ENCODE data around the gene NAPB. TPM values are rescaled to one million over a fixed set of nuclear protein-coding genes. Genes with fewer than 3 reads are reported as not detected.
"Not testable (repeated sequence)": the region's sequence is repeated elsewhere in the genome, so short reads cannot be mapped to it uniquely, and the experiment has no call there.

Gene NAPB
- 8.1 TPM for polyA plus RNA-seq (ENCODE audit: insufficient read length)

DNA sequence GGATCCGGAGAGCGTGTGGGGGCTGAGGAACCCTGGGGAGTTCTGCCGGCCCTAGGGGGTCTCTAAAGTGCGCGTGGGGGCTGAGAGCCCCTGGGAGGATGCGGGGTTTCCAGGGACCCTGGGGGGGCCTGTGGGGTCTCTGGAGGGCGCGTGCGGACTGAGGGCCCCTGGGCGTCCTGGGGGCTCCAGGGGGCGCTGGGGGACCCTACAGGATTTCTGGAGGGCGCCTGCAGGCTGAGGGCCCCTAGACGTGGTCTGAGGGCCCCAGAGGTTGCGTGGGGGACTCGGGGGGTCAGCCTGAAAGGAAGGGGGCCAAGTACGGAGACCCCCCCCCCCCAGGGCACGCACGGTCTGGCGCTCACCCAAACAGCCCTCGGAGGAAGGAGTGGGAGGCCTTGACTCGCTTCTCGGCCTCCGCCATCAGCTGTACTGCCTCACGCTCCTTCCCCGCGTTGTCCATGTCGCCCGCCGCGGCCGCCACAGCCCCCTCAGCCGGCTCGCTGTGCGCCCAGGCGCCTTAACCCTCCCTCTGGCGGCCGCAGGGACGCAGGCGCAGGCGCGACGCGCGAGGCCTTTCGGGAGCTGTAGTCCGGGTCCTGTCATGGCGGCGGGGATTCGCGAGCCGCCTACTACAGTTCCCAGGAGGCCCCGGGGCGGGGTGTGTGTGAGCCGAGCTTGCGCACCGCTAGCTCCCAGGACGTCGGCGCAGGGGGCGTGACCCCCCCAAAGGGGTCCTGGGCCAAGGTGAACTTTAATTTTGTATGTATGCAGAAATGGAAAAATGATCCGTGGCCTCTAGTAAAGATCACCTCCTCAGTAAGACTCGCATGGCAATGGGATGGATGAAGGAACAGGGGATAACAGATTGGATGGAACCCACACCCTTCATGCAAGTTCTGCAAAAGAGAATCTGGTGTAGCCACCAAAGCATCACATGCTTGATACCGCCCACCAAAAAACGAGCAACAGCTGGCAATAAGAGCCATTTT lies at the start of gene NAPB:
NAPB (minus strand) TSS at position 546 of the 989 bp plus-strand sequence; CDS start at position 460, 86 bp downstream.
- peak; percentile 94 for DNase-seq

DNA sequence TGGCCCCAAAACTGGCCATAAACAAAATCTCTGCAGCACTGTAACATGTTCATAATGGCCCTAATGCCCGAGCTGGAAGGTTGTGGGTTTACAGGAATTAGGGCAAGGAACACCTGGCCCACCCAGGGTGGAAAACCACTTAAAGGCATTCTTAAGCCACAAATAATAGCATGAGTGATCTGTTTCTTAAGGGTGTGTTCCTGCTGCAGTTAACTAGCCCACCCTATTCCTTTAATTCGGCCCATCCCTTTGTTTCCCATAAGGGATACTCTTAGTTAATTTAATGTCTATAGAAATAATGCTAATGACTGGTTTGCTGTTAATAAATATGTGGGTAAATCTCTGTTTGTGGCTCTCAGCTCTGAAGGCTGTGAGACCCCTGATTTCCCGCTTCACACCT lies 45.7 kb upstream of the NAPB start:
- not testable (repeated sequence) for DNase-seq

DNA sequence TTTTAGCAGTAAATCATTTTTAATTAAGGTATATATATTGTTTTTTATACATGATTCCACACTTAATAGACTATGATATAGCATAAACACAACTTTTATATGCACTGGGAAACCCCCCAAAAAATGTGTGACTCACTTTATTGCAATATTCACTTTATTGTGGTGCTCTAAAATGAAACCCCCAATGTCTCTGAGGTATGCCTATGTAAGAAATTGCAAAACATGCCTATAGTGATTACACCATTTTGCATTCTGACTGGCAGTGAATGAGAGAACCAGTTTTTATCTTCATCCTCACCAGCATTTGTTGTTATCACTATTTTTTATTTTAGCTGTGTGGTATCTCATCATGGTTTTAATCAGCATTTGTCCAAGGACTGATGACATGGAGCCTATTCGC lies 39.9 kb upstream of the NAPB start:
- no peak for DNase-seq

DNA sequence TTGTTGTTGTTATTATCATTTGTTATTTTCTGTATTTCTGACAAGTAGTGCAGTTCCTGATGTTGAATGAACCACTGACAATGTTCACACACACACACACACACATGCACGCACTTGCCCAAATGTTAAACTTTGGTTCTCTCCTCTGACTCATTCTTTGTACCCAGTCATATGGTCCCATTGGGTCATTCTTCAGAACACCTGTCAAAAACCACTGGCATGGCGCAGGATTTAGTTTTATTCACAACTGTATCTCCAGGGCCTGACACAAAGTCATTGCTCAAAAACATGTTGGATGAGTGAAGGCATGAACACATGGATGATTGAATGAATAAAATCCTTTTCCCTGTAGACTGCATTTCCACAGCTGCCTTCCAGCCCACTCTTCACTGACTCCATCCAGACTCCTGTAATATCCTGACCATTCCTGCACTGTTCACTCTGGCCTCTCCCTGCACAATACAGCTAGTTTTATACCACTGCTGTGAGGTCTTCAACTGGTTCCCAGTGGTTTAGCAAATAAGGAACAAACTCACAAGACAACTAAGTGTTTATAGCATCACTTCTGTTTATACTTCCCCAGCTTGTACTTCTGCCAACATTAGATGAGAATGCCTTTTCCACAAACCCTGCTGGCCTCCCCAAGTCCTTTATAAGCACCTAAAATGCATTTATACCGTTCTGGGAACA lies 38.3 kb upstream of the NAPB start:
- peak; percentile 26 for DNase-seq

DNA sequence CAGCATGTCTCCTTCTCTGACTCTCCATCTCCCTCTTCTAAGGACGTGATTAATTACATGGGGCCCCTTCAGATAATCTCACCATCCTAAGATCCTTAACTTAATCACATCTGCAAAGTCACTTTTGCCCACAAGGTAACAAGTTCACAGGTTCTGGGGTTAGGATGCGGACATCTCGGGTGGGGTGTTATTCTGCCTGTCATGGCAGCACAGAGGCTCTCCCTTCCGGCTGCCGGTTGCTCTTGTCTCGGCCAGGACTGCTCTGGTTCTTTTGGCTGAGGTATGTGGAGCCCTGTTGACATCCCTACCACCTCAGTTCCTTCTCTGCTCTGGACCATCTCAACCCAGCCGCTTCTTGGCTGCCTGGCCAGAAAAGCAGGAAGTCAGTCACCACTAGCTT lies 35.6 kb upstream of the NAPB start:
- no peak for DNase-seq

DNA sequence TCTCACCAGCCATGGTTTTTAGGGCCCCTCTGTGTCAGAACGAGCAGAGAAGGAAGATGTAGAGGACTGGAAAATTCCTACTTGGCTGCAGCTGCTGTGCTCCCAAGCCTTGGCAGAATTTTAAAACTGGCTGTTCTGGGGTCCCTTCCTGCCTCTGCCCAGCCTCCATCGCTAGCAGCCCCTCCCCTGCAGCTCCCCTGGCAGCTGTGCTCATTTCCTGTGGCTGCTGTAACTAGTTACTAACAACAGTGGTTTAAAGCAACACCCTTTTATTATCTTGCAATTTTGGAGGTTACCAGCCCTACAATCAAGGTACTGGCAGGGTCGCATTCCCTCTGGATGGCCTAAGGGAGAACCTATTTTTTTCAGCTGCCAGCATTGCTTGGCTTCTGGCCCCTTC lies 35.1 kb upstream of the NAPB start:
- no peak for DNase-seq

DNA sequence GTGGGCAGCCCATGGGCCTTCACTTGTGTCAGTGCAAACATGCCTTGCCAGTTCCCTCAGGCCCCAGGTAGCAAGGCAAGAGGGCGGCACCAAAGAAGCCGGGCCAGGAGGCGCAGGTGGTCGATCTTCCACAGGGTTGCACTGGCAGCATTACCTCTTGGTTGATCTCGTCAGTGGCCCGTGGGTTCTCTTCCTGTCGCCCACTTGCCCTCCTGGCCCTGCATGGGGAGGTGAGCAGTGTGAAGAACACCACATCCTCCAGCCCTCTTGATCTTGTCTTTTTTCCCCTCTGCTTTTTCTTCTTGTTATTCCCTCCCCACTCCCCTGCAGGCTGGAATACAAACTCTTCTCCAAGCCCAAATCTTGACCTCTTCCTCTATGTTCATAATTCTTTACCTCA lies 34.4 kb upstream of the NAPB start:
- DNase-seq, result no peak

DNA sequence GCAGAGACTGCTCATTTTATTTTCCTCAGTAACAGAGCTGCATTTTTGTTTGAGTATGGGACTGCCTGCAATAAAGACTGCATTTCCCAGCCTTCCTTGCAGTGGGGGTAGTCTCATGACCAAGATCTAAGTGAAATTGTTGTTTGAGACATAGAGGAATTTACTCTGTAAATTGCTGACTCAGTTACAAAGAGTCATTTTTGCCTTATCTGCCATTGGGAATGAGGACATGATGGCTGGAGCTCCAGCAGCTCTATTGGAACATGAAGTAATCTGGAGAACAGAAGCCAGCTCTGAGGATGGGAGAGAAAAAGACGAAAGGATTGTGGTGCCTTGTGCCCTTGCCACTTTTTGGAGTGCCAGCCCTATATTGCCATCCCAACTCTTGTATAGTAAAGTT lies 33.5 kb upstream of the NAPB start:
- no peak for DNase-seq

DNA sequence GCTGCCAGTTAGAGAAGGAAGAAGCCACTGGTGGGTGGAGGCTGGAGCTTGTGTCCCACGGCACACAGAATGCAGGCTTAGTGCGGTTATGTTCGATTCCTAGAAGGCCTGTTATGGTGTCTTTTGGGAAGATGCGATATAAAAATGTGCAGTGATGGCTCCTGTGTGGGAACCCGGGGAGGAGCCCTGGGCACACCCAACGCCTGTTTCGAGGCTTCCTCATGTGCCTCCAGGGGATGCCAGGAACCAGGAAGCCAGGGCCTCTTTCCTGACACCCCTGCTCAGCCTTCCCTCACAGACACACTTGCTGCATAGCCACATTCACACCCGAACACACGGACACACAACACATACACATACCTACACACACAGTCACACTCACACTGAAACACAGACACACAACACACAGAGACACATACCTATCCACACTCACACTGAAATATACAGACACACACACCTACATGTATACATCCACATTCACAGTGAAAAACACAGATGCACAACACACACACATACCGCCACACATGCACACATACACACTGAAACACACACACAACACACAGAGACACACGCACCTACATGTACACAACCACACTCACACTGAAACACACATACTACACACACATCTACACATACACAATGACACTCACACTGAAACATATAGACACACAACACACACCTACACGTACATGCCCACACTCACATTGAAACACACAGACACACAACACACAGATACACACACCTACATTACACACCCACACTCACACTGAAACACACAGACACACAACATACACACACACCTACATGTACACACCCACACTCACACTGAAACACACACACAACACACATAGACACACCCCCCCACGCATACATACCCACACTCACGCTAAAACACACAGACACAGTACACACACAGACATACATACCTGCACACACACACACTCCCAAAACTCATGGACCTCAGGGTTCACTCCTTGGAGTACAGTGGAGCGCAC lies 32.6 kb upstream of the NAPB start:
- DNase-seq, result no peak

DNA sequence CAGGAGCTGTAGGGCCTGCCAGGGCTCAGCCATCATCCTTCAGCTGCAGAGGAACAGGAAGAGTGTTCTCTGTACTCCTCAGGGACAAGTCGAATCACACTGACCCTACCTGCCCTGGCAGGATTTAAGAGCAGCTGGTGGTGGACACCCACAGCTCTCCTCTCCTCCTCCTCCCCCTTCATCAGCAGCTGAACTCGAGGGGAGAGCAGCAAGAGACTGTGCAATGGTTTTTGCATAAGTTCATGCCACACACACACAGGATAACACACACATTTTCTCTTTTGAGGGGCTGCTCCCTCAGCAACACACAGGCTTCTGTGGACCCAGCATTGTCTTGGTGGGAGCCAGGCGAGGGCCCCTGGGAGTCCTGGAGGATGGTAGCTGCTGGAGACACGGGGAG lies 31.5 kb upstream of the NAPB start, which contains the start of gene CST11:
CST11 (minus strand) TSS at position 101 of the 400 bp plus-strand sequence; CDS start at position 36, 65 bp downstream.
- no peak for DNase-seq

DNA sequence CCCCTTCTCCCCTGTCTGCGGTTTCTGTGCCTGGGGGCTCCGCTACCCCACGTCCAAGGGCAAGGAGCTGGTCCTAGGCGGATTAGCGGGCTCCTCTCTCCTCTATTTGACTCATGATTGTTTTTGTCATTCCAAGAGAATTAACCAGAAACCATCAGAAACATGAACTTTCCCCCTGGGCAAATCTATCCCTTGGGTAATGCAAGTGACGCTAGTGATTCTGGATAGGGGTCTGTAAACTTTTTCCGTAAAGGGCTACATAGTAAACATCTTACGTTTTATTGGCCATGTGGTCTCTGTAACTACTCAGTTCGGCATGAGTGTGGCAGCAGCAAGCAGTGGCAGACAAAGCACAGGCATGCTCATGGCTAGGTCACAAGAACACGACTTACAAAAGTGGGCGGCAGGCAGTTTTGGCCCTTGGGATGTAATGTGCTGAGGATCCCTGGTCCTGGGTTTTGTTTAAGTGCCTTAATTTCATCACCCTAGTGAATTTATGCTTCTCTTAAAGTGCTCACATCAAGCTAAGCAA lies 30.7 kb upstream of the NAPB start:
- no peak for DNase-seq

DNA sequence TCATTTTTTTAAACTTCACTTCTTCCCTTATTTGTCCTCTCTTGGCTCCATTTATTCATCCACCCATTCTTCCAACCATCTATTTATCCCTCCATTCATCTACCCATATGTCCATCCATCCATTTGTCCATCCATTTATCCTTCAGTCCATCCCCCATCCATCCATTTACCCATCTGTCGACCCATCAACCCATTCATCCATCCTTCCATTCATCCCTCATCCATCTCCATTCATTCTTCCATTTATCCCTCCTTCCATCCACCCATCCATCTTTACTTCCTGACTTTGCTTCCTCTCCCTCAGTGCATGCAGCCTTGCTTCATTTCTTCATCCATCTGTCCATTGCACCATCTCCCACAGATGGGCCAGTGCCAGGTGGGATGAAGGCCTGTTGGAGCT lies 29.6 kb upstream of the NAPB start:
- no peak for DNase-seq

DNA sequence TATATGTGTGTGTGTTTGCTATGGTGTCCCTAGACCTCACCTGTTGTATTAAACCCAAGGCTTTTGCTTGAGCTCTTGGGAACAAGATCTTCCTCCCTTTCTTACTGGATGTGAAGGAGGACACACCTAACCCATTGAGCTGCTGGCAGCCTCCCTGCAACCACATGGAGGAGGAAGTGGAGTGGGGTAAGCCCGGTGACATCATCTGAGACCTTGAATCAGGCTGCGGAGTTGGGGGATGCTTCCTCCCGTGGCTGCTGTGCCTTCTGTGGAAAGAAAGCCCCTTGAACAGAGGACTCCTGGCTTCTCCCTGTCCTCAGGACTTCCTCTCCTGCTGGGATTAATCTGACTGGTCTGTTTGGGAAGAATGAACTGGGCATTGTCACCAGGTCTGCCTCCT lies 28.1 kb upstream of the NAPB start:
- no peak for DNase-seq

DNA sequence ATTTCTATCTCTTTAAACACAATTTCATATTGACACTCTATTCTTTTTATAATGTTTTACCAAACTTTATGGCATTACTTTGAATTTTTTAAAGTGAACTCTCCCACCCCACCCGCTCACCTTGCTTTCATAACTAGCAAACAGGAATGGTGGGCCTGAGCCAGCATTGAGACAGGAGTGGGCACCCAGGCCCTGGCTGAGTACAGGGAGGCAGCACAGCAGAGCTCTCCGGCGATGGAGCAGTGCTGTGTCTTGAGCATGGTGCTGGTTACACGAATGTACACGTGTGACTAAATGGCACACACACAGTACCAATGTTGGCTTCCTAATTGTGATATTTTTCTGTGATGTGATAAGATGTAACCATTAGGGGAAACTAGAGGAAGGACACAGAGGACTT lies 26.9 kb upstream of the NAPB start:
- DNase-seq, result no peak

DNA sequence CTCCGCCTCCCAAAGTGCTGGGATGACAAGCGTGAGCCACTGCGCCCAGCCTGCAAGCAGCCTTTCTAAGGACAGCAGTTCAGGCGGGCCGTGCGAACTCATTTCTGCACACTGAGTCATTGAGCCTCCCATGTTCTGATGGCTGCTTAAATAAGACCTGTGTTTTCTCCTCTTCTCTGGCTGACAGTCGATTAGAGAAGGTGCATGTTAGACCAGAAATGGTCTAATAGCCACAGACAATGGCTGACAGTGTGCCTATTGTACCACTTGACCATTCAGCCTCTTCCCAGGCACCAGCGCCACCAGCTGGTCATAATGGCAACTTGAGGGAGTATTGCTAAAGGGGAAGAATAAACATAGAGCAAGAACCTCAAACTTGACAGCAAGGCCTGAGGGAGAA lies 25.2 kb upstream of the NAPB start:
- no peak for DNase-seq

DNA sequence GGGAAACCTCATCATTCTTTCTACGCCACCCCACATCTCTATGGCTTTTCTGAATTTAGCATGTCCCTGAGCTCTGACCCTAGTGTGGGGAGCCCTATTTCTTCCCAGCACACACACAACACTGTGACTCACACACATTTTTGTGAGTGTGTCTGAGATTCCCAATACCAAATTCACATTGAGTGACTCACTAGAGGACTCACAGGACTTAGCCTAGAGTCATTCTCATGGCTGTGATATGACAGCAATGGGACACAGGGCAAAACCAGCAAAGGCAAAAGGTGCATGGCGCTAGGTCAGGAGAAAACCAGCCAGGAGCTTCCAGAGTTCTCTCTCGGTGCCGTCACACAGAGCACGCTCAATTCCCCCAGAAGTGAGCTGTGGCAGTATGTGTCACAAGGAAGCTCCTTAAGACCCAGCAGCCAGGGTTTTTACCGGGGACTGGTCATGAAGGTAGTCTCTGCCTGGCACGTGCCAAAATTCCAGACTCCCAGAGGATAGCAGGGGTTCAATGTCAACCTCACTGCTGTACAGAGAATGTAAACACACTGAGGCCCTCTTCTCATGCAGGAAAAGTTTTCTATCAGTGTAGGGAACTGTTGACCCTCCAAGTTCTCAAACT lies 24.4 kb upstream of the NAPB start:
- no peak for DNase-seq

DNA sequence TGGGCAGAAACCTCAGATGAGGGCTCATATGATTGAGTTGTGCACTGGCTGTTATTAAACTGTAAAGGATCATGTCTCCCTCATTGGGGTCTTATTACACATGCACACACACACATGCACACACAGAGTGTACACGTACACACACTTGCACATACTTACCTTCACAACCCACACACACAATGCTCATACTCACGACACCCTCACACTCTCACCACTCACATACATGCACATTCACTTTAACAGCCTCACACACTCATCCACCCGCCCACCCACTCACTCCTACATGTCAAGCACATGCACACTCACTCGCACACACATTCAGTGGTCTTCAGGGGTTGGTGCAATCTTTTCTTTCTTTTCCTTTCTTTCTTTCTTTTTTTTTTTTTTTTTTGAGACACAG lies 23.6 kb upstream of the NAPB start:
- no peak for DNase-seq

DNA sequence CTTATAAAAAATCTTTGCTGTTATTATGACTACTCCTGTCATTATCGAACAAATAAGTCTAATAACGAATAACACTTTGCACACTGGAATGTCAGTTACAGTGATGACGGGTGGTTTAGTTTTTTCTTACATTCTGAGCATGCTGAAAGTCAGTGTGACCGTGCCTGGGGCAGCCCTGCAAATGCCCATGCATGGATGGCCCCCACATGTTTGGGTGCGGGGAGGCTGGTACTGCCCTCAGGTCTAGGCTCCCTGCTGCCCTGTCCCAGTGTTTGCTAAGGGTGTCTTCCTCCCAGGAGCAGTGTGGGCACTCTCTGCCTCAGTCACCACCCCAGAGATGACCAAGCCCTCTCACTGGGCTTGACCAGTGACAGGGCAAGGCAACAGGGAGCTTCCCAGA lies 21.1 kb upstream of the NAPB start:
- DNase-seq, result no peak

DNA sequence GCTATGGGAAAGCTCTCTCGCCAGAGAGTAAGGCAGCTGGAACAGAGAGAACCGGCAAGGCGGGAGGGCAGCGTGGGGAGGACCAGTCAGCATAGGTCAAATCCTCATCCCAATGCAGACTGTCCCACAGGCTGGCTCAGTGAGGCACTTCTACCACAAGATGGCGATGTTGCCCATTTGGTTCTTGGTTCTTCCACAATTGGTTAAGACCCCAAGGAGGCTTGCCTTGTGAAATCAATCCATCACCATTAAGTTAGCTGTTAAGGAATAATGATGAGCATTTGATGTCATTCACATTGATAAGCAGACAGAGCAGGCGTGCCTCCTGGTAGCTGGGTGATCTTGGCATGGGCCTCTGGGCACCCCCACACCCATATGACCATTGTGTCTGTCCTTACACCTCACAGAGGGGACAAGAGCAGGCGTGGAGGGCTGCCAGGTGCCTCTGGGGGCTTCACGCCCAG lies 20.6 kb upstream of the NAPB start:
- peak; percentile 79 for DNase-seq

DNA sequence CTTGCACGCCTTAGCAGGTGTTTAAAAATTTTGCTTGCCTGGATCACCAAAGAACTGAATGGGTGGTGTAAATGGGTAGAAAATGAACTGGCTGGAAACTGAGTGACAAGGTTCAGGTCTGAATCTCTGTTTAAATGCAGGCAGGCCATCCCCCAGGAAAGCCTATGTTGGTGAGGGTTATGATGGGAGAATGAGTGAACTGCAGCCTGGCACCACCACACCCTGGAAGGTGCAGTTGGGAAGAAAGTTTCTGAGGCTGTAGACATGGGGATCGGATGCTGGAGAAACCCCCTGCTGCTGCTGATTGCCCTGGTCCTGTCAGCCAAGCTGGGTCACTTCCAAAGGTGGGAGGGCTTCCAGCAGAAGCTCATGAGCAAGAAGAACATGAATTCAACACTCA lies 18.7 kb upstream of the NAPB start:
- no peak for DNase-seq

DNA sequence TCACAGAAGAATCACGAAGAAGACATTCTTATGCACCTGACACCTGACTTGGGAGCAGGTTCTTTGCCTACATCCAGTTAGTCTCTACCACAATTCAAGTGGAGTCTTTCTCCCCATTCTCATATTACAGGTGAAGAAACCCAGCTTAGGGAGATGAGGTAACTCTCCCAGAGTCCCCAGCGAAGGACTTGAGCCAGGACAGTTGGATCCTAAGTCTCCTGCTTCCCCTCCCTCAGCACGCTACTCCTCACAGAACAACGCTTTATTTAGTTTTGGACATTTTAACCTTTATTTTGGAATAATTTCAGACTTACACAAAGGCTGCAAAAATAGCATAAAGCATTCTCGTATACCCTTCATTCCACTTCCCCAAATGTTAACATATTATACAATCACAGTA lies 17.4 kb upstream of the NAPB start:
- no peak for DNase-seq

All from hindlimb muscle (tissue), 1 donor.